ENCODE results near the gene BUD13. TPM values are rescaled to one million over a fixed set of nuclear protein-coding genes. Genes with fewer than 3 reads are reported as not detected.

Gene BUD13
- total and polyA plus RNA-seq, 2 of the 13 experiments (the other 11 are each of a cell fraction or from before 2014, with no cell fraction given), result 13.3 to 25.9 TPM

DNA sequence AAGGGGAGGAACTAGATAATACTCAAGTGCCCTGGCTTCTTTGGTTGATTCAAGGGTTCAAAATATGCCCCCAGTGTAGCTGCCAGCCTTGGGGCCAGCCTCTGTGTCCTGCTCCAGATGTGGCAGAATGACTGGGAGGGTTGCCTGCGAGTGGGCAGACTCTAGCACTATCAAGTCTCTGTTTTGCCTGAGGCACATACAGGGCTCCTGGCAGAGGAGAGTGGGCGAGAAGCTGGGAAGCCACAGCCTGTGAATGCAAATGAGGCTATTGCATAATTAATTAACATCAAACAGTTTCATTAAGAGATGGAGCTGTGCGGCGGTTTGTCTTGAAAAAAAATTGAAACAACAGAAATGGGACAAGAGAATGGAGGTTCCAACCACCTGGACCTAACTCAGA lies 50.8 kb downstream of the BUD13 start:
- FAIRE-seq, result no peak
- no peaks in the 10 kb centered on the region for H3K36me3 ChIP-seq (replicated peaks in 1 of 2; ENCODE audit: control insufficient read depth in 1 of 2, insufficient read depth in 2 of 2, low read length in 2 of 2)
- CTCF ChIA-PET (ENCODE audit: low intra/inter-chr PET ratio, low total read pairs), result no interaction called here

More for the DNA sequence above, 50.8 kb downstream of the BUD13 start:
- in situ Hi-C loops (cut with HindIII; ENCODE audit: extremely low pct_ligation_motif_present, low pct_unique_long_range_greater_than_20kb), result no loop called here
- no peaks in the 10 kb centered on the region for H4K20me1 ChIP-seq (ENCODE audit: insufficient read depth, low read length)
- H3K4me3 ChIP-seq (replicated peaks in 1 of 3; ENCODE audit: insufficient read depth in 1 of 3, low read depth in 2 of 3, low read length in 3 of 3), result no peak overlapping the region
- no TSS peak for BruUV-seq (replicated peaks)
- intact Hi-C loops (cut with micrococcal nuclease; ENCODE audit: unreplicated experiment), result no loop called here
- no peaks in the 10 kb centered on the region for H3K9me3 ChIP-seq (ENCODE audit: low read length)
- no peak overlapping the region for H2AFZ ChIP-seq (ENCODE audit: low read length)
- no peak overlapping the region for H3K4me2 ChIP-seq (ENCODE audit: low read depth, low read length)
- TF ChIP-seq GMEB1 (CRISPR knock-in tag; IDR thresholded peaks at IDR 0.05; ENCODE audit: borderline replicate concordance) (no peak), ZNF672 (CRISPR knock-in tag; IDR thresholded peaks at IDR 0.05) (no peak), NFYB (CRISPR knock-in tag; IDR thresholded peaks at IDR 0.05) (no peak), FIP1L1 (IDR thresholded peaks at IDR 0.05; ENCODE audit: borderline replicate concordance, insufficient read depth, low read depth, low read length) (no peak), YEATS4 (CRISPR knock-in tag; IDR thresholded peaks at IDR 0.05; ENCODE audit: borderline replicate concordance) (no peak), ZBTB44 (CRISPR knock-in tag; IDR thresholded peaks at IDR 0.05) (no peak), HHEX (CRISPR knock-in tag; IDR thresholded peaks at IDR 0.05) (no peak), NFYC (CRISPR knock-in tag; IDR thresholded peaks at IDR 0.05) (no peak), ZNF768 (CRISPR knock-in tag; IDR thresholded peaks at IDR 0.05) (no peak), ZNF34 (CRISPR knock-in tag; IDR thresholded peaks at IDR 0.05; ENCODE audit: borderline replicate concordance) (no peak), SPEN (CRISPR knock-in tag; IDR thresholded peaks at IDR 0.05; ENCODE audit: low read depth) (no peak), ZBTB49 (CRISPR knock-in tag; IDR thresholded peaks at IDR 0.05; ENCODE audit: borderline replicate concordance) (no peak), ZNF792 (CRISPR knock-in tag; IDR thresholded peaks at IDR 0.05) (no peak), EP300 (IDR thresholded peaks at IDR 0.05; ENCODE audit: low read depth in 2 of 2, low read length in 2 of 2) (no peak), EP300 (CRISPR knock-in tag; IDR thresholded peaks at IDR 0.05; ENCODE audit: borderline replicate concordance) (no peak)
- no peak overlapping the region for H3K9ac ChIP-seq (ENCODE audit: insufficient read depth, low read depth, low read length)
- WGBS (ENCODE audit: low lambda C conversion rate), result 48% methylated on average over 4 of the region's 4 CpGs
- DNase-seq (ENCODE audit: low spot score), result no peak
- H3K27me3 ChIP-seq (ENCODE audit: control insufficient read depth in 1 of 2, insufficient read depth in 2 of 2, low read length in 2 of 2), result peaks cover 6 to 67% of the 10 kb centered on the region in 2 experiments; a peak in 3 of 5 replicates
- ATAC-seq, result no peak
- POLR2A ChIA-PET, result no interaction called here
- no peaks in the 10 kb centered on the region for H3K4me1 ChIP-seq (ENCODE audit: insufficient read depth, low read length)
- no peak overlapping the region for H3K27ac ChIP-seq (ENCODE audit: extremely low read length, insufficient read depth, low read length)
- no peaks in the 10 kb centered on the region for H3K79me2 ChIP-seq (ENCODE audit: insufficient read depth, low read length)

Measured in HepG2 (cell line).